T47D (cell line): ENCODE results near the gene ZNF765.
"Not testable (repeated sequence)": the region's sequence is repeated elsewhere in the genome, so short reads cannot be mapped to it uniquely, and the experiment has no call there.

Experiments
- DNase-seq, 2 experiments: peaks; one replicate each; pipeline versions ENCODE4 v3.0.0 to v3.0.0-alpha.2; 2011 to 2012; ENCODE audit warnings: low read depth in 1 of 2, low spot score in 1 of 2
- JUND ChIP-seq: IDR thresholded peaks from 2 replicates; pipeline ENCODE4 v1.6.1; 2012; ENCODE audit warnings: low read depth
- in situ Hi-C: cut with HindIII; loops from 2 replicates; pipeline ENCODE4 v1.10.0; 2016; ENCODE audit warnings: low sequenced_read_pairs, low pct_unique_long_range_greater_than_20kb

The ZNF765 gene

DNA sequence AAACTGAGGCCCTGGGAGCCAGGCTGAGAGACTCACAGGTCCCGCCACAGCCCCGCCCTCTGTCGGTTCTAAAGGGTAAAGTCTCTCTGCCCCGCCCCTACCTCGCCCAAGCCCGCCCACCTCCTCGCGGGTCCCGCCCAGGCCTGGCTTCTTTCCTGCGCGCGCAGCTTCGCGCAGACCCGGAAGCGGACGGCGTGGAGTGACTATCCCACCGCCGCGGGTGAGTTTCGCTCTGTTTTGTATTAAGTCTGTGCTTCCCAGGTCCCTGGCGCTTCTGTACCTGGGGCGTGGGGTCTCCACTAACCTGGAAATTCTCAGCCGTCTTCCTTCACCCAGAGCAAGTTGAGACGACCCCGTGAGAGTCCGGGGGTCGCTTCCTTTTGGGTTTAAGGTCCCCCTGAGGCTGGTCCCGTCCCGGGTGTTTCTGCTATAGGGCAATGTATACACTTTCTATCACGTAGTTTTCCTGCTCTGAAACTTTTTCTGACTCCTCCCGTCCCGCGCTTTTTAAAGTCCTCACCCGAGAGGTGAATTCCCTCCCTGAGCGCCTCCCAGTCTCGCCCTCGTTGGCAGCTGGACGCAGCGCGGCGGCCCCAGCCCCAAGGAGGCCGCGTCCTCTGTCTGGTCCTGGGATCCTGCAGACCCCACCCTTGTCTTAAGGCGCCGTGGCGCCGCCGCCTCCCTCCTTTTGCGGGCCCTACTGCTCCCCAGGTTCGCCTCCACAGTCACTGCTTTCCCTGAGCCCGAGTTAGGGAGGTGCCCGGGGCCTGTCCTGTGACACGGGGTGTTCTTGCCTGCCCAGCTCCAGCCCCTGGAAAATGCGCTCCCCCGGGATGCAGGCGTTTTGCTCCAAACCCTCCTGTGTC, at the start of gene ZNF765:
TSS of gene ZNF765 (plus strand) at position 176 of the 866 bp plus-strand sequence. CDS start 2,867 bp downstream, outside the sequence.
- in situ Hi-C loops = no loop called here
- no peak for TF ChIP-seq JUND
- DNase-seq = peak; percentile 51 to 93

DNA sequence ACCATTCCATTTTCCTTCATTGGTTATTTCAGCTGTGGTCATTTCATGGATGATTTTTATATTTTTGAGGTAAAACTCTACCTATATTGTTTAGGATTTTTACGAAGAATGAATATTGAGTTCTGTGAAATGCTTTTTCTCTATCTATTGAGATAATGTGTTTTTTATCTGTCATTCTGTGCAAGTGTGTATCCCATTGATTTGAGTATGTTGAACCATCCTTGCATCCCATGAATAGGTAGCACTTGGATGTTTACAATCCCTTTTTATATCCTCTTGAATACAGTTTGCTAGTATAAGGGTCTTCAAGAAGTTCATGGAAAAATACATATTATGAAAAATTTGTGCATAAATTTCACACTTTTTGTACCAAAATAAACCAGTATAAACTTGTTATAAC, 39.2 kb upstream of the ZNF765 start:
- DNase-seq = no peak
- in situ Hi-C loops = no loop called here
- TF ChIP-seq JUND = no peak

DNA sequence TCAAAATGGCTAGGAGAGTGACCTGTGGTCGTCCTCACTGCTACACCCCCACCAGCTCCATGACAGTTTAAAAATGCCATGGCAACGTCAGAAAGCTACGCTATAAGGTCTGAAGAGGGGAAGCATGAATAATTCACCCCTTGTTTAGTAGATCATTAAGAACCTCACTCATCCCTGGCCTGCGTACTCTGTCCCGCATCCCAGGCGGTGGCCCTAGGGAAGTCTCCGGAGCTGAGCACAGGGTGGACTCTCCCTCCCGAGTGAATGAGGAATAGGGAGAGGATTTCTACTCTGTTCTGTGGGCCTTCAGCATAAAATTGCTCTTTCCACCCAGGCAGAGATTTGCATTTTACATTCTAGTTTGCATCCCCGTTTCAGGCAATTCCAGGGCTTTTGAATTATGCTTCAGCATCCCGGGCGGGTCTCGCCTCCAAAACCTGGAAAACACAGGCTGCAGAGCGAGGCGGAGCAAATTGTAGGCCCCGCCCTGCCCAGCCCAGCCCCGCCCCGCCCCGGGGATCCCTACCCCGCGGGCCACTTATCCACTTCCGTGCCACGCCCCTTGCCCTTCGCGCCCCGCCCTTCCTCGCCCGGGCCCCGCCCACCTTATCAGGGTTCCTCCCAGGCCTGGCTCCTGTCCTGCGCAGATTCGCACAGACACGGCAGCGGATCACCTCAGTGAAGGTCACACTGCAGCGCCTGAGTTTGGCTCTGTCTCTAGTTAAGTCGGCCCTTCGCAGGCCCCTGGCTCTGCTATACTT, 36.9 kb upstream of the ZNF765 start:
- no peak for TF ChIP-seq JUND
- DNase-seq = no peak
- in situ Hi-C loops = no loop called here

DNA sequence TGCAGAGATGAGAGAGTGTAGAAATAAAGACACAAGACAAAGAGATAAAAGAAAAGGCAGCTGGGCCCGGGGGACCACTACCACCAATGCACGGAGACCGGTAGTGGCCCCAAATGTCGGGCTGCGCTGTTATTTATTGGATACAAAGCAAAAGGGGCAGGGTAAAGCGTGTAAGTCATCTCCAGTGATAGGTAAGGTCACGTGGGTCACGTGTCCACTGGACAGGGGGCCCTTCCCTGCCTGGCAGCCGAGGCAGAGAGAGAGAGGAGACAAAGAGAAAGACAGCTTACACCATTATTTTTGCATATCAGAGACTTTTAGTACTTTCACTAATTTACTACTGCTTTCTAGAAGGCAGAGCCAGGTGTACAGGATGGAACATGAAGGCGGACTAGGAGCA, 34.9 kb upstream of the ZNF765 start:
- in situ Hi-C loops, DNase-seq: not testable (repeated sequence)

DNA sequence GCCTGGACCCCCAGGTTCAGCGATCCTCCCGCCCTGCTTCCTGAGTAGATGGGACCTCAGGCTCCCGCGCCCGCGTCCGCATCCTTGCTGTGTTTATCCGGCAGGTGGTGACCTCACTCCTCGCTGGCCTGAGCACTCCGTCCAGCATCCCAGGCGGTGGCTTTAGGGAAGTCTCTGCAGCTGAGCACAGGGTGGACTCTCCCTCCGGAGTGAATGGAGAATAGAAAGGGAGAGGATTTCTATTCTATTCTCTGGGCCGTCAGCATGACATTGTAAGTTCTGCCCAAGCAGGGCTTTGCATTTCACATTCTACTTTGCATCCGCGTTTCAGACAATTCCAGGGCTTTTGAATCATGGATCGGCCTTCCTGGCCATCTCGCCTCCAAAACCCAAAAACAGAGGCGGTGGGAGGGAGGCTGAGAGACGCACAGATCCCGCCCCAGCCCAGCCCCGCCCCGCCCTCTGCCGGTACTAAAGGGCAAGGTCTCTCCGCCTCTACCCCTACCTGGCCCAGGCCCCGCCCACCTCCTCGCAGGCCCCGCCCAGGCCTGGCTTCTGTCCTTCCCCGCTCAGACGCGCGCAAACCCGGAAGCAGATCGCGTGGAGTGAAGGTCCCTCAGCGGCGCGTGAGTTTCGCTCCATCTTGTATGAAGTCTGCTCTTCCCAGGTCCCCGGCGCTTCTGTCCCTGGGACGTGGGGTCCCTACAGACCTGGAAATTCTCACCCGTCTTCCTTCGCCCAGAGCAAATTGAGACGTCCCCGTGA, 29.6 kb upstream of the ZNF765 start, which contains the start of gene ZNF525:
TSS of gene ZNF525 (plus strand) at position 572 of the 765 bp plus-strand sequence. CDS start 6,577 bp downstream, outside the sequence.
- in situ Hi-C loops = no loop called here
- peak; percentile 66 to 92 for DNase-seq
- TF ChIP-seq JUND = no peak

DNA sequence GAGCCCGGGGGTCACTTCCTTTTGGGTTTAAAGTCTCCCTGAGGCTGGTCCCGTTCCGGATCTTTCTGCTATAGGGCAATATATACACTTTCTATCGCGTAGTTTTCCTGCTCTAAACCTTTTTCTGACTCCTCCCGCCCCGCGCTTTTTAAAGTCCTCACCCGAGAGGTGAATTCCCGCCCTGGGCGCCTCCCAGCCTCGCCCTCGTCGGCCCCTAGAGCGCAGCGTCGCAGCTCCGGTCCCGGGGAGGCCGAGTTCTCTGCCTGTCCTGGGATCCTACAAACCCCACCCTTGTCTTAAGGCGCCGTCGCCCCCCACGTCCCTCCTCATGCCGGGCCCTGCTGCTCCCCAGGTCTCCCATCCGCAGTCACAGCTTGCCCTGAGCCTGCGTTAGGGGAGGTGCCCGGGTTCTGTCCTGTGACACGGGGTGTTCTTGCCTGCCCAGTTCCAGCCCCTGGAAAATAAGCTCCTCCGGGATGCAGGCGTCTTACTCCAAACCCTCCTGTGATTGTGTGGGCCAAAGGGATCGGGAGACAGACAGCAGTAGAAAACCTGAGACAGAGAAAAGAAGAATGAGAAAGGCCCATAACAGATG, 29.0 kb upstream of the ZNF765 start:
- DNase-seq = no peak
- in situ Hi-C loops = no loop called here
- TF ChIP-seq JUND = no peak

DNA sequence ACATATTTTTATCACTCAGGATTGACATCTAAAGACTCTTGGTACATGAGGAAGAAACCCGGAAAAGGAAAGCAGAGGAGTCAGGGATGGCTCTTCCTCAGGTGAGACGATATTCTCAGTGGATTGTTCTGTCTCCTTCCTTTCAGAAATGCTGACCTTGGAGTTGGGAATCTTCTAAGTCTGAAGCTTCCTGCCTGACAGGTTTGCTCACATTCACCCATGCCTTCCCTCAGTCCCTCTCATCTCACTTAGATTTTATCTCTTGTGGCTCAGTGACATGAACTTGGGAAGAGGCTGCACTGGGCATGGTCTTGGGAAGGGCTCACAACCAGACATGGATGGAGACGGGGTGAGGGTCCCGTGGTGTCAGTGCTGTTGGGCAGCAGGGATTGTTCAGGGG, 22.8 kb upstream of the ZNF765 start:
- no peak for TF ChIP-seq JUND
- in situ Hi-C loops = no loop called here
- DNase-seq = peak in 1 of 2 experiments; percentile 83

DNA sequence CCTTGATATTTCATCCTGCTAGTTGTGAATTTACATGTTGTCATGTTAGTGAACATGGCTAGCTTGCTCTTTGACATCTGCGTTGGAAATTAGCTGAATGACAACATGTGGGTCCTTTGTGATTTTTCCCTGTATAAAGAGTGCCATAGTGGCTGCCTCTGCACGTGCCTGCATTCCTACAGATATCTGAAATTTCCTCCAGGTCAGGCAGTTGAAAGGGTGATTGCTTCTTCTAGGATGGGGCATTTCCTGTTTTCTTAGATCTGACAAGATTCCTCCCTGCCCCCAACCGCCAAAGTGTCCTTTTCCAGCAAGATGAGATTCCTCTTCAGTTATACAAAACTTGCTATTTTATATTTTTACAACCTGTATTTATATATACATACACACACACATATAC, 20.7 kb upstream of the ZNF765 start:
- TF ChIP-seq JUND = no peak
- no peak for DNase-seq
- in situ Hi-C loops = no loop called here

DNA sequence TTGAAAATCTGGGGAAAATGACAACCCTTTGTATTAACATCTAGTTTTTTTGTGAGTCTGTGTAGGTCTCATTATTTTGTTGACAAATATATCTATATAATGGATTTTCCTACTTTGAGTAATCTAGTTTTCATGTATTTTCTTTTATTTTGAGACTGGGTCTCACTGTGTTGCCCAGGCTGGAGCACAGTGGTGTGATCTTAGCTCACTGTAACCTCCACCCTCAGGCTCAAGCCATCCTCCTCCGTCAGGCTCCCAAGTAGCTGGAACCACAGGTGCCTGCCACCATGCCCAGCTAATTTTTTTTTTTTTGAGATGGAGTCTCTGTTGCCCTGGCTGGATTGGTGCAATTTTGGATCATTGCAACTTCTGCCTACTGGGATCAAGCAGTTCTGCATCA, 20.2 kb upstream of the ZNF765 start:
- in situ Hi-C loops = no loop called here
- TF ChIP-seq JUND = no peak
- no peak for DNase-seq

DNA sequence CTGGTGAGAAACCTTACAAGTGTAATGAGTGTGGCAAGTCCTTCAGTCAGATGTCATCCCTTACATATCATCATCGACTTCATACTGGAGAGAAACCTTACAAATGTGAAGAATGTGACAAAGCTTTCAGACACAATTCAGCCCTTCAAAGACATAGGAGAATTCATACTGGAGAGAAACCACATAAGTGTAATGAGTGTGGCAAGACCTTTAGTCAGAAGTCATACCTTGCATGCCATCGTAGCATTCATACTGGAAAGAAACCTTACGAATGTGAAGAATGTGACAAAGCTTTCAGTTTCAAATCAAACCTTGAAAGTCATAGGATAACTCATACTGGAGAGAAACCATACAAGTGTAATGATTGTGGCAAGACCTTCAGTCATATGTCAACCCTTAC, 13.6 kb upstream of the ZNF765 start:
- TF ChIP-seq JUND = no peak
- no peak for DNase-seq
- in situ Hi-C loops = no loop called here

DNA sequence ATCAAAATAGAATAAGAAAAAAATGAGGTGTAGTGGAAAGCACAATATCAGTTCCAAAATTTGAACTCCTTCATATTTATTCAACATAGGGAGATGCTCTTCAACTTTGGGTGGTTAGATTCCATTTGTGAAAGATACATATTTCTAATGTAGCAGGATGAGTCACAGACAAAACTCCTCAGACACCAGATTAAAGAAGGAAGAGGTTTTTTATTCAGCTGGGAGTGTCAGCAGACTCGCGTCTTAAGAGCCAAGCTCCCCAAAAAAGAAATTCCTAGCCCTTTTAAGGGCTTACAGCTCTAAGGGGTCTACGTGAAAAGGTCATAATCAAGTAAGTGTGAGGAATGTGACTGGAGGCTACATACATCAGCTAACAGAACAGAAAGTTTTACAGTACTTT, 6.8 kb upstream of the ZNF765 start:
- in situ Hi-C loops = no loop called here
- no peak for DNase-seq
- TF ChIP-seq JUND = no peak

DNA sequence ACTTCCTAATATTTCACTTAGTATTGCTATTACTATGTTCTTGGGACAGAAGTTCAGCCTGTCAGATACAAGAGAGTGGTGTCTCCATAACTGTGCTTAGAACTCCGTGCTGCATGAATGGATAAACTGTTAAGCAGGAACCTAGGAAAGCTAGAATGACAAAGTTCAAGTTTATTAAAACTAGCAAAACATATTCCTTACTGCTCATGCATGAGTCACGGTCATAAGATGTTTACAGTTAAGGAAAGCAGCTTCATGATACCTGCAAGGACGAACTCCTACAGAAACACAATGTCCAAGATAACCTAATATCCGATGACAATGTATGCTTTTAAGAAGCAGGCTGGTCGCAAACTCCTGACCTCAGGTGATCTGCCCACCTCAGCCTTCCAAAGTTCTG, 6.0 kb upstream of the ZNF765 start:
- DNase-seq = no peak
- in situ Hi-C loops = no loop called here
- TF ChIP-seq JUND = no peak

DNA sequence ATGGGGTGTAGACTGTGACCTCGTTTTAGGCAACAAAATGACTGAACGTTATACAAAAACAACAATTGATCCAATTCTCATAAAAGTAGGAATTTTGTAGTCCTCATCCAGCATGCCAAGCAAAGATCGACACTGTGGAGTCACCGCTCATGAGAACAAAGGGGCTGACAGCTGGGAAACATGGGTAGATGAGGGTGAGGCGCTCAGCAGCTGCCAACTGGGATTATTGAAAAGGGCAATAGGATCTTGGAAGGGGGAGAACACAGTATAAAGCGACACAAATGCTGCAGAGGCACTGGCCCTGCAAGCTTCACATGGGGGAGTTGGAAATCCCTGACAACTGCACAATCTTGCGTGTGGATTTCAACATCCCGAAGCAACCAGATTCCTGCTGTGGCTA, 5.4 kb upstream of the ZNF765 start:
- no peak for DNase-seq
- in situ Hi-C loops = no loop called here

More for the DNA sequence above, 5.4 kb upstream of the ZNF765 start:
- TF ChIP-seq JUND = no peak
